HEK293 (cell line): Measurements from ENCODE around the gene SMIM14.

Experiments used
- CTCF ChIA-PET: fragments of 350-600 bp; formaldehyde crosslinking; extraction: SDS; loops from one replicate; lab custom pipeline; 2021; ENCODE audit warnings: antibody characterized with exemption; lab: Yijun Ruan, JAX
- POLR2A ChIA-PET: fragments of 300-600 bp; formaldehyde crosslinking; extraction: SDS; loops from one replicate; lab custom pipeline; 2020; ENCODE audit warnings: antibody characterized with exemption, inconsistent platforms; lab: Yijun Ruan, JAX
- H3K27ac ChIP-seq: fragments of 200-500 bp; sonication (Bioruptor generic); 2 replicates; pipeline ENCODE4 v1.5.1; 2014; ENCODE audit warnings: low read depth, low read length, control low read depth, inconsistent platforms; ENCODE audit errors: extremely low read depth
- H3K36me3 ChIP-seq, 2 experiments: fragments of 200-500 bp in 1 of 2; sonication (Bioruptor generic) in 1 of 2; 1 replicate in 1 of 2; 2 replicates in 1 of 2; pipeline ENCODE4 v1.5.1; 2014 to 2017; ENCODE audit warnings: inconsistent platforms in 2 of 2, low read length in 2 of 2; ENCODE audit not compliant: control insufficient read depth in 2 of 2, insufficient read depth in 1 of 2
- H3K4me1 ChIP-seq: fragments of 200-500 bp; sonication (Bioruptor generic); 2 replicates; pipeline ENCODE4 v1.5.1; 2014; ENCODE audit warnings: mild to moderate bottlenecking, low read length, inconsistent platforms; ENCODE audit not compliant: control insufficient read depth, insufficient read depth
- H3K4me3 ChIP-seq: 2 replicates; pipeline ENCODE4 v1.5.1; 2011; ENCODE audit warnings: low read depth, mild to moderate bottlenecking, control low read depth, low read length, moderate library complexity
- H3K9me3 ChIP-seq: fragments of 200-500 bp; sonication (Bioruptor generic); 2 replicates; pipeline ENCODE4 v1.5.1; 2014; ENCODE audit warnings: low read depth, low read length, inconsistent platforms; ENCODE audit not compliant: control insufficient read depth, insufficient read depth
- GLIS2 ChIP-seq: fragments of 450-650 bp; formaldehyde crosslinking; IDR thresholded peaks from 2 replicates; pipeline ENCODE4 v1.5.1; 2016; ENCODE audit warnings: missing biosample characterization, missing genetic modification characterization
- HOXC10 ChIP-seq: sonication (generic); formaldehyde crosslinking; IDR thresholded peaks from 2 replicates; pipeline ENCODE4 v1.8.1; 2023; ENCODE audit warnings: mild to moderate bottlenecking, missing genetic modification reagents
- KLF10 ChIP-seq: fragments of 450-650 bp; IDR thresholded peaks from 2 replicates; pipeline ENCODE4 v1.5.1; 2018; ENCODE audit warnings: missing biosample characterization, mild to moderate bottlenecking, missing genetic modification characterization
- PRDM10 ChIP-seq: fragments of 450-650 bp; formaldehyde crosslinking; IDR thresholded peaks from 2 replicates; pipeline ENCODE4 v1.5.1; 2016; ENCODE audit warnings: missing biosample characterization, missing genetic modification characterization
- ZBTB20 ChIP-seq: fragments of 450-650 bp; formaldehyde crosslinking; IDR thresholded peaks from 2 replicates; pipeline ENCODE4 v1.5.1; 2016; ENCODE audit warnings: missing biosample characterization, missing genetic modification characterization
- ZNF10 ChIP-seq: fragments of 450-650 bp; formaldehyde crosslinking; IDR thresholded peaks from 2 replicates; pipeline ENCODE4 v1.5.1; 2017; ENCODE audit warnings: missing biosample characterization, missing genetic modification characterization
- ZNF112 ChIP-seq: fragments of 450-650 bp; formaldehyde crosslinking; IDR thresholded peaks from 2 replicates; pipeline ENCODE4 v1.5.0; 2017; ENCODE audit warnings: missing biosample characterization, missing genetic modification characterization
- ZNF146 ChIP-seq: fragments of 450-650 bp; formaldehyde crosslinking; IDR thresholded peaks from 2 replicates; pipeline ENCODE4 v1.5.1; 2016; ENCODE audit warnings: missing biosample characterization, missing genetic modification characterization
- ZNF174 ChIP-seq: fragments of 450-650 bp; formaldehyde crosslinking; IDR thresholded peaks from 2 replicates; pipeline ENCODE4 v1.5.0; 2017; ENCODE audit warnings: missing biosample characterization, mild to moderate bottlenecking, missing genetic modification characterization
- ZNF433 ChIP-seq: fragments of 450-650 bp; formaldehyde crosslinking; IDR thresholded peaks from 2 replicates; pipeline ENCODE4 v1.5.1; 2016; ENCODE audit warnings: missing biosample characterization, missing genetic modification characterization, low read depth
- ZNF510 ChIP-seq: fragments of 450-650 bp; formaldehyde crosslinking; IDR thresholded peaks from 2 replicates; pipeline ENCODE4 v1.5.1; 2018; ENCODE audit warnings: mild to moderate bottlenecking, missing genetic modification characterization, missing biosample characterization; ENCODE audit not compliant: insufficient replicate concordance
- ZNF518A ChIP-seq: fragments of 450-650 bp; formaldehyde crosslinking; conservative IDR thresholded peaks from 2 replicates; pipeline ENCODE4 v1.5.1; 2016; ENCODE audit warnings: low read depth, missing biosample characterization, missing genetic modification characterization
- ZNF560 ChIP-seq: fragments of 450-650 bp; formaldehyde crosslinking; IDR thresholded peaks from 2 replicates; pipeline ENCODE4 v1.5.1; 2017; ENCODE audit warnings: missing biosample characterization, missing genetic modification characterization, borderline replicate concordance
- ZNF580 ChIP-seq: fragments of 450-650 bp; formaldehyde crosslinking; IDR thresholded peaks from 2 replicates; pipeline ENCODE4 v1.5.1; 2016; ENCODE audit warnings: missing biosample characterization, missing genetic modification characterization
- ZNF624 ChIP-seq: fragments of 450-650 bp; formaldehyde crosslinking; IDR thresholded peaks from 2 replicates; pipeline ENCODE4 v1.5.1; 2017; ENCODE audit warnings: missing biosample characterization, missing genetic modification characterization
- ZNF777 ChIP-seq: fragments of 450-650 bp; formaldehyde crosslinking; IDR thresholded peaks from 2 replicates; pipeline ENCODE4 v1.5.1; 2017; ENCODE audit warnings: missing biosample characterization, missing genetic modification characterization, borderline replicate concordance
- ZSCAN4 ChIP-seq: fragments of 450-650 bp; formaldehyde crosslinking; IDR thresholded peaks from 2 replicates; pipeline ENCODE4 v1.5.1; 2017; ENCODE audit warnings: missing biosample characterization, missing genetic modification characterization
- ZSCAN5A ChIP-seq: fragments of 450-650 bp; formaldehyde crosslinking; IDR thresholded peaks from 2 replicates; pipeline ENCODE4 v1.5.1; 2016; ENCODE audit warnings: missing biosample characterization, missing genetic modification characterization

Gene SMIM14

GRCh38 chr4:39635023-39635422 lies 3.6 kb downstream of the SMIM14 start:
- POLR2A ChIA-PET, result interaction anchor here (2.5 kb wide), 1 partner anchor 108 kb away, joined by 7 read pairs; the partner anchor contains the start of gene UGDH
- Histone ChIP-seq H3K9me3 (no peaks in the 10 kb centered on the region), H3K27ac (no peak overlapping the region), H3K36me3 (no peaks in the 10 kb centered on the region), H3K4me3 (no peak overlapping the region), H3K4me1 (no peaks in the 10 kb centered on the region)
- CTCF ChIA-PET, result interaction anchor here (1.1 kb wide), 1 partner anchor 11 kb away, joined by 3 read pairs; no protein-coding TSS in a partner anchor
- peak; percentile 34; the same call in 1 of the 2 replicates for TF ChIP-seq PRDM10
- TF ChIP-seq KLF10 (tag by site-specific recombination), result no peak
- TF ChIP-seq HOXC10 (CRISPR knock-in tag), result no peak
- no peak for TF ChIP-seq ZSCAN4

- Histone ChIP-seq H3K4me1 (no peaks in the 10 kb centered on the region), H3K36me3 (no peaks in the 10 kb centered on the region; a peak in 1 of 3 replicates), H3K4me3 (no peak overlapping the region), H3K27ac (no peak overlapping the region), H3K9me3 (no peaks in the 10 kb centered on the region)
- ChIA-PET CTCF (interaction anchor here (0.7 kb wide), 1 partner anchor 558 kb away, joined by 3 read pairs; no protein-coding TSS in a partner anchor), POLR2A (interaction anchor here (0.6 to 0.7 kb wide), 2 partner anchors 26 to 1204 kb away, joined by 3 read pairs; no protein-coding TSS in a partner anchor)
- TF ChIP-seq ZNF560 (tag by site-specific recombination), result no peak
- TF ChIP-seq ZNF146 (tag by site-specific recombination), result no peak
- no peak for TF ChIP-seq PRDM10
- no peak for TF ChIP-seq ZNF174 (tag by site-specific recombination)
- TF ChIP-seq ZNF580, result no peak
- TF ChIP-seq ZNF624 (tag by site-specific recombination), result no peak
- no peak for TF ChIP-seq ZNF510 (tag by site-specific recombination)
- TF ChIP-seq ZNF112 (tag by site-specific recombination), result no peak
- no peak for TF ChIP-seq GLIS2 (tag by site-specific recombination)
- no peak for TF ChIP-seq ZNF777
- TF ChIP-seq ZNF433 (tag by site-specific recombination), result no peak
- no peak for TF ChIP-seq ZNF10
- TF ChIP-seq ZSCAN5A (tag by site-specific recombination), result no peak
- TF ChIP-seq ZNF518A (tag by site-specific recombination), result no peak
- TF ChIP-seq ZBTB20, result no peak
Measured at GRCh38 chr4:39631700-39632079, 7.0 kb downstream of the SMIM14 start.
